GM18867 (cell line): ENCODE data around the gene TMEM270.

Source experiments
- ATAC-seq: cut with Tn5 transposase; IDR thresholded peaks from one replicate; pipeline ENCODE4 v1.9.1; 2021; ENCODE audit warnings: mild to moderate bottlenecking, moderate library complexity; ENCODE audit not compliant: unreplicated experiment

Gene TMEM270

DNA sequence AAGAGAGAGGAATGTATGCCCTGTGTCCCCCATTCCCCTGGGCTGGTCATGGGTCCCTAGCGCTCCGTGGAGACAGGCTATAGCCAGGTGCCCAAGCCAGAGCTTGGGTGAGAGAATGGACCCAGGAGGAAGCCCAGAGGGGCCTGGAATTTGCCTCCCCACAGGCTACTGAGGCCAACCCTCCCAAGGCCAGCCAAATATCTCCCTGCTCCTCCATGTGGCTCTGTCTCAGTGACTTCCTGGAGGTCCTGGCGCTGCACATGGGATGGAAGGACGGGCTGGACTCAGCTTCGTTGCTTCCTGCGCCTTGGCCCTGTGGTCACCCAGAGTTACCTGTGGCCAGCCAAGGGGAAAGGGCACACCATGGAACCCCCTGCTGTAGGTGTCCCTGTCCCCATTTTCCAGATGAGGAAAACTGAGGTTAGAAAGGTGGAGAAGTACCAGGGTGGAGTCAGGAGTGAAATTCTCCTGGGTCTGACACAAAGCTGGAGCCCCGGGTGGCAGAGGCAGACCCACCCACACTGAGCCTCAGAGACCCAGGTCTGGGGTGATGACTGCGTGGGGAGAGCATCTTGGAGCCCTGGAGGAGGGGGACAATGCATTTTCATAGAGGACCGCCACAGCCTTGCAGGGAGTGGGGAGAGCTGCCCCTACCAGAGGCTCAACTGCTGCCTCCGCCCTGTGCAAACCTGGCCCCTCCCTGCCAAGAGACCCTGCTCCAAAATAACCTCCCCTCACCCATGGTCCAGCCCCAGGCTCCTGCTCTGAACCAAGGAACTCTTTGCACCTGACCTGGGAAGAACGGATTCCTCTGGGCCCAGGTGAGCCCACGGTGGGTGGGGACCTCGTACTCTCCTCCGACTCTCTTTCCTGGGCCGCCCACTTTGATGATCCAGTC lies 42.6 kb downstream of the TMEM270 start:
- no peak for ATAC-seq

DNA sequence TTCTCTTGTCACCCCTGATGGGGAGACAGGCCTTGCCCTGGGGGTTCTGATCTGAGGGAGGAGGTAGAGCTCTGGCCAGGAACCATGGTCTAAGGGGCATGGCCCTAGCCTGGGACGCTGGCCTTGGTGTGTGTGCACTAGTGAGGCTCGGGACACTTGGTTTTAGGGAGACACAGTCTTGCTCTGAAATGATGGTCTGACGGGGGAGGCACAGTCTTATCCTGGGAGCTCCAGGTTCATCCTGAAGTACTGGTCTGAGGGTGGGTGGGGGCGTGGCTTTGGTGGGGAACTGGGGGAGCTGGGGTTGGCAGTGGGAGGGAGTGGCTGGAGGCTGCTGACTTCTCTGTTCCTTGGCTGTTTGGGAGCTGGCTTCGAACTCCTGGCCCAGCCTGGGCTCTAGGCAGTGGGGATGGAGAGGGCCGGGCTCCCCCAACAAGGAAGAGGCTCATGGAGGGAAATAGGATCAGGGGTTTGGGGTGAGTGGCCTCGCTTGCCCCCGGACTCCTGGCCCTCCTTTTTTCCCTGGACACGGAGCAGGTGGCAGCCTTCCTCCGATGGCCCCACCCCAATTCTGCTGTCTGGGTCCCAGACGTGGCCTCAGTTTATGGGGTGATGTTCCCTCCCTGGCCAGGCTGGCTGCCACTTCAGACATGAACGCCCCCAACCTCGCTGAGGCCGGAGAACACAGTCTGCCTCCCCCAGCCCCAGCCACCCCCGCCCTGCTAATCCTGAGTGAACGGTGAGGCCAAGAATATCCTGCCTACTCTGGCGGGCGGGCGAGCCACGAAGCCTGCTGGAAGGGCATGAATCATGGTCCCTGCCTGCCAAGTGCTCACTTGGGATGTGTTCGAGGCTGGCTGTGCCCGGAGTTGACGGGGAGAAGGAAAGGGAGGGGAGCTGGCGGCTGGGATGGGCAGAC lies 43.5 kb downstream of the TMEM270 start:
- no peak for ATAC-seq

DNA sequence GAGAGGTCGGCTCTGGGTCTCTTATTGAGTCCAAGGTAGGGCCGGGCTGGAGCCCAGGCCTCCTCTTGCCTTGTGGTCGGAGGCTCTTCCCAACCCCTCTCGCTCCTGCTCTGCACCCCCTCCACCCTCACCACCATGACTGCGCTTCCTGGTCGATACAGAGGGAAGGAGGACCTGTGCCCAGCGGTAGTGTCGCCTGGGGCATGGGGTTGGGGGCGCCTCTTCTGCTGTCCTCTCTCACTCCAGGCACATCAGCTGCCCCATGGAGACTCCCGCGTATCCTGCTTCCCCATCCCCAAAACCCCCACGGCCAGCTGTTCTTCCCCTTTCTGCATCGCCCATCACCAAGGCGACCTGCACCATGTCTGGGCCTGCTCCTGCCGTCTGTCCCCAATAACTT lies 44.4 kb downstream of the TMEM270 start:
- no peak for ATAC-seq

- ATAC-seq: no peak
These were observed 45.9 kb downstream of the TMEM270 start for GRCh38 chr7:73906874-73907273.

- no peak for ATAC-seq
These were observed 46.7 kb downstream of the TMEM270 start for GRCh38 chr7:73907554-73908122.

- ATAC-seq: no peak
These were observed 47.2 kb downstream of the TMEM270 start for GRCh38 chr7:73908123-73908611.

- ATAC-seq: no peak
These were observed 48.3 kb downstream of the TMEM270 start for GRCh38 chr7:73909051-73909941.

DNA sequence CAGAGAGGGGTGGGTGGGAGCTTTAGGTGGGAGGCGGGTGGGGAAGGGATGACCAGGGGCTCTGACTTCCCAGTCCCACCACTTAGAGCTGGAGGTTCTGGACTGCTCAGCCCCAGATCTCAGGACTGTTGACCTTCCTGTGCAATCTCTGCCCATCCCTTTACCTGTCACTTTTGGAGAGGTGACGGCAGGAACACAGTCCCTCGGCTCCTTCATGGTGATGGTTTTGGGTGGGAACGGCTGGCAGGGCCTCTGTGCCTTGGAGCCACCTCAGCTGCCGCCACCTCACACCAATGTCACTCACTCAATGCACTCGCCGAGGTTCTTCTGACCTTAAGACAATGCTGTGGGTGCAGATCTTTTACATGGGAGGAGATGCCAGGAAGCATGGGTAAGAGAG lies 49.0 kb downstream of the TMEM270 start:
- no peak for ATAC-seq

GRCh38 chr7:73912223-73912622 lies 51.3 kb downstream of the TMEM270 start:
- no peak for ATAC-seq
